Heart left ventricle (tissue), 16 donors: ENCODE measurements around the gene PLG. TPM values are rescaled to one million over a fixed set of nuclear protein-coding genes. Genes with fewer than 3 reads are reported as not detected.
"Not testable (repeated sequence)": the region's sequence is repeated elsewhere in the genome, so short reads cannot be mapped to it uniquely, and the experiment has no call there.

Experiments
- ATAC-seq, 4 donors: fragments of 200-7000 bp; cut with Tn5 transposase; one replicate each; pipeline ENCODE4 v1.9.1; 2020 to 2022; ENCODE audit warnings: moderate library complexity in 4 of 4, mild to moderate bottlenecking in 3 of 4, moderate number of reproducible peaks in 1 of 4
- DNase-seq, 5 donors: peaks; one replicate each; pipeline ENCODE4 v3.0.0-alpha.2; 2020
- H3K27ac ChIP-seq, 12 donors: fragments of 200-600 bp; sonication (generic) in 4 of 12; one replicate each; pipeline versions ENCODE4 v1.5.0 to v1.8.0; 2016 to 2022; ENCODE audit warnings: mild to moderate bottlenecking in 2 of 12
- H3K27me3 ChIP-seq, 9 donors: fragments of 200-600 bp; sonication (generic) in 2 of 9; one replicate each; pipeline versions ENCODE4 v1.5.1 to v1.8.0; 2016 to 2022; ENCODE audit warnings: mild to moderate bottlenecking in 3 of 9
- H3K36me3 ChIP-seq, 9 donors: fragments of 200-600 bp; sonication (generic) in 2 of 9; one replicate each; pipeline versions ENCODE4 v1.5.0 to v1.8.0; 2018 to 2022; ENCODE audit warnings: mild to moderate bottlenecking in 2 of 9
- H3K4me1 ChIP-seq, 12 donors: fragments of 200-600 bp; sonication (generic) in 4 of 12; one replicate each; pipeline versions ENCODE4 v1.5.0 to v1.8.0; 2016 to 2022; ENCODE audit warnings: mild to moderate bottlenecking in 3 of 12
- H3K4me3 ChIP-seq, 12 donors: fragments of 200-600 bp; sonication (generic) in 4 of 12; one replicate each; pipeline versions ENCODE4 v1.5.0 to v1.8.0; 2017 to 2022; ENCODE audit warnings: mild to moderate bottlenecking in 9 of 12, moderate library complexity in 4 of 12
- H3K9me3 ChIP-seq, 12 donors: fragments of 200-600 bp; sonication (generic) in 4 of 12; one replicate each; pipeline versions ENCODE4 v1.5.0 to v1.8.0; 2016 to 2022; ENCODE audit warnings: mild to moderate bottlenecking in 1 of 12
- POLR2A ChIP-seq, 2 donors: fragments of 450-650 bp; IDR thresholded peaks; one replicate each; pipeline ENCODE4 v1.6.1; 2017; ENCODE audit warnings: antibody characterized with exemption in 2 of 2, mild to moderate bottlenecking in 2 of 2, moderate library complexity in 2 of 2
- WGBS, 4 donors: extraction: QIAGEN DNeasy Blood & Tissue Kit in 2 of 4; methylation state at CpG; one replicate each; pipeline versions ENCODE4 v1.1.5 to v1.1.7; 2013 to 2018; 5-methylcytosine and 5-hydroxymethylcytosine counted together
- intact Hi-C, 10 donors: fragments of 100-400 bp; cut with DNase I; formaldehyde crosslinking; loops; one replicate each; pipeline versions ENCODE4 v1.11.1 to v1.14.2; 2022
- polyA plus RNA-seq, 2 donors: library from polyadenylated mRNA; stranded (reverse); fragments of 200-250 nt; gene quantifications; one replicate each; pipeline ENCODE4 v1.2.3, GENCODE V29; 2013
- total RNA-seq, 9 donors: library from RNA; depleted of rRNA in 2 of 9; stranded (reverse); fragments of >200 nt in 2 of 9; fragmentation: NEBNext Ultra II Directional in 3 of 9; extraction: Animal tissue kit (Norgen Biotek cat#: 25700) in 3 of 9; gene quantifications; one replicate each; pipeline versions ENCODE4 v1.1.0 to v1.2.4, GENCODE V29; 2016 to 2023
- TF ChIP-seq, protein P1 (sequence below), 12 donors: fragments of 200-600 bp; sonication (generic) in 4 of 12; IDR thresholded peaks; one replicate each; pipeline versions ENCODE4 v1.5.0 to v1.8.0; 2018 to 2022; ENCODE audit warnings: antibody characterized with exemption in 12 of 12, mild to moderate bottlenecking in 5 of 12
- donor health status: ischemic (EF 13 %, LVEDD 7.1; RV severe dilation, severe dysfunction).
- donor health status: healthy with polysubstance abuse.
- donor health status: DM: no; HTN: yes; CAD: no.
- donor health status: DM: no; HTN: no; CAD: no.
- donor health status: ischemic (EF 25% LVEDD 6.9; RV normal size, moderate dysfunction).
- donor health status: ischemic (EF 25% LVEDD 5.7; RV mildly dilated, moderate dysfunction).
- donor health status: healthy.
- donor health status: DM: yes; HTN: yes; CAD: no.
- donor health status: ischemic (EF 35%, LVEDD 5.7; RV mildly dilated, moderate dysfunction).
- donor health status: nonischemic (EF 11% LVEDD 7.7; RV severe dilation, severe dysfunction).
- donor health status: DM: yes; HTN: yes; CAD: no.
- donor health status: PGD.
- donor health status: ischemic (EF 29% LVEDD 5.4; RV normal size, mild dysfunction).
- donor health status: nonischemic (EF 23%, LVEDD 6.1; RV moderate dilation, normal function).

Gene PLG
- total and polyA plus RNA-seq, 11 donors: 0.03 to 0.44 TPM; not detected in 9

GRCh38 chr6:160739955-160740354, 37.9 kb downstream of the PLG start:
- DNase-seq: no peak
- intact Hi-C loops: loop anchor here in 1 of 10 donors (10.0 kb wide), 1 partner anchor 635 kb away; no protein-coding TSS in a partner anchor
- WGBS, 4 donors: 80 to 88% (median 85%) methylated on average over 6 of the region's 6 CpGs
- ATAC-seq: no peak
- Histone ChIP-seq H3K4me1 (no peaks in the 10 kb centered on the region), H3K27ac (no peak overlapping the region), H3K27me3 (no peaks in the 10 kb centered on the region), H3K4me3 (no peak overlapping the region), H3K9me3 (peaks cover 0 to 9% (median 0%) of the 10 kb centered on the region in 12 donors), H3K36me3 (no peaks in the 10 kb centered on the region)
- TF ChIP-seq, protein P1, sequence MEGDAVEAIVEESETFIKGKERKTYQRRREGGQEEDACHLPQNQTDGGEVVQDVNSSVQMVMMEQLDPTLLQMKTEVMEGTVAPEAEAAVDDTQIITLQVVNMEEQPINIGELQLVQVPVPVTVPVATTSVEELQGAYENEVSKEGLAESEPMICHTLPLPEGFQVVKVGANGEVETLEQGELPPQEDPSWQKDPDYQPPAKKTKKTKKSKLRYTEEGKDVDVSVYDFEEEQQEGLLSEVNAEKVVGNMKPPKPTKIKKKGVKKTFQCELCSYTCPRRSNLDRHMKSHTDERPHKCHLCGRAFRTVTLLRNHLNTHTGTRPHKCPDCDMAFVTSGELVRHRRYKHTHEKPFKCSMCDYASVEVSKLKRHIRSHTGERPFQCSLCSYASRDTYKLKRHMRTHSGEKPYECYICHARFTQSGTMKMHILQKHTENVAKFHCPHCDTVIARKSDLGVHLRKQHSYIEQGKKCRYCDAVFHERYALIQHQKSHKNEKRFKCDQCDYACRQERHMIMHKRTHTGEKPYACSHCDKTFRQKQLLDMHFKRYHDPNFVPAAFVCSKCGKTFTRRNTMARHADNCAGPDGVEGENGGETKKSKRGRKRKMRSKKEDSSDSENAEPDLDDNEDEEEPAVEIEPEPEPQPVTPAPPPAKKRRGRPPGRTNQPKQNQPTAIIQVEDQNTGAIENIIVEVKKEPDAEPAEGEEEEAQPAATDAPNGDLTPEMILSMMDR (IDR thresholded peaks at IDR 0.05): no peak
- no peak for TF ChIP-seq POLR2A (IDR thresholded peaks at IDR 0.05)

DNA sequence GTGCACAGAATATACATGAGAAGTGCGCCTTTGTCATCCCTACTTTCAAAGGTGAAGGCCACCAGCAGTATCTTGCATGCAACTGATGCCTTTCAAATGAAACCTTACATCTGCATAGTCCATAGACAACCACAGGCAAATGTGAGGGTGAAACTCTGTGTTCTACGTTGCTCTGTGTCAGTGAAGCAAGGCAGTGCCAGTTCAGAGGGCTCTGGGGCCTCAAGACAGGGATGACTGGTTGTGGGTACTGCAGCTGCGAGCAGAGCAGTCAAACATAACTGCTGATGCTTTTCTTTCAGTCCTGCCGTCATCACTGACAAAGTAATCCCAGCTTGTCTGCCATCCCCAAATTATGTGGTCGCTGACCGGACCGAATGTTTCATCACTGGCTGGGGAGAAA, 39.0 kb downstream of the PLG start:
- H3K27me3 ChIP-seq, H3K4me1 ChIP-seq, H3K27ac ChIP-seq, intact Hi-C loops, ATAC-seq, H3K4me3 ChIP-seq, H3K36me3 ChIP-seq, DNase-seq: not testable (repeated sequence)
- WGBS, 4 donors: 65 to 81% (median 75%) methylated on average over 7 of the region's 7 CpGs
- peaks cover 0 to 17% (median 0%) of the 10 kb centered on the region in 12 donors for H3K9me3 ChIP-seq

GRCh38 chr6:160742090-160742489, 40.0 kb downstream of the PLG start:
- Histone ChIP-seq H3K27ac (no peak overlapping the region), H3K27me3 (no peaks in the 10 kb centered on the region), H3K36me3 (no peaks in the 10 kb centered on the region), H3K4me3 (no peak overlapping the region), H3K9me3 (peaks cover 0 to 19% (median 0%) of the 10 kb centered on the region in 12 donors), H3K4me1 (no peaks in the 10 kb centered on the region)
- DNase-seq (no peak), ATAC-seq (no peak)
- intact Hi-C loops: no loop called here
- 80 to 85% (median 82%) methylated on average over 2 of the region's 2 CpGs for WGBS, 4 donors
- TF ChIP-seq, protein P1 (IDR thresholded peaks at IDR 0.05): no peak
- no peak for TF ChIP-seq POLR2A (IDR thresholded peaks at IDR 0.05)

DNA sequence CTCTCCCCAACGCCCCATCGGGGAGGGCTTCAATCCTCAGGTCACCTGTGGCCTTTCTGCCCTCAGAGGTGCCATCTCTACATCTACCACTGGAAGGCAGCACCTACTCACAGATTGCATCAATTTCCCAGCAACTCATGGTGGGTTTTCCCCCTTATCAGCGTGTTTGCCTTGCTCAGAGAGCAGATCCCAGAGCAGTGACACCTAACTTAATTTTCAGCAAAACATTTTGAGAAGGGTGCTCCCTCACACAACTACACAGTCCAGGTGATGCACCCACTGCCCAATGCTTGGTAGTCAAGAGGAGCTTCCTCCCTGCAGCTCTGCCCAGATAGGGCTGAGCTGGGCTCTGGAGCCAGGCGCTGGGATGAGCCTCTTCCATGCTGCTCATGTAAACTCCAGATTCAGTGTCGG, 48.2 kb downstream of the PLG start:
- Histone ChIP-seq H3K4me3 (no peak overlapping the region), H3K4me1 (no peaks in the 10 kb centered on the region), H3K27ac (no peak overlapping the region), H3K27me3 (peaks cover 0 to 24% (median 2%) of the 10 kb centered on the region in 9 donors), H3K36me3 (no peaks in the 10 kb centered on the region), H3K9me3 (peaks cover 0 to 9% (median 0%) of the 10 kb centered on the region in 12 donors)
- intact Hi-C loops: no loop called here
- ATAC-seq: no peak
- DNase-seq: no peak
- TF ChIP-seq, protein P1 (IDR thresholded peaks at IDR 0.05): peak in 3 of 12 donors; percentile 14 to 25 (median 16)
- no peak for TF ChIP-seq POLR2A (IDR thresholded peaks at IDR 0.05)
- 27 to 35% (median 30%) methylated on average over 5 of the region's 5 CpGs for WGBS, 4 donors

GRCh38 chr6:160753211-160753610, 51.2 kb downstream of the PLG start:
- H3K9me3 ChIP-seq, H3K4me3 ChIP-seq, H3K4me1 ChIP-seq, H3K36me3 ChIP-seq, intact Hi-C loops, H3K27ac ChIP-seq, DNase-seq, ATAC-seq: not testable (repeated sequence)
- H3K27me3 ChIP-seq: peaks cover 0 to 39% (median 2%) of the 10 kb centered on the region in 9 donors
- WGBS, 4 donors: 48 to 65% (median 55%) methylated on average over 4 of the region's 4 CpGs
